H1 (cell line): ENCODE results near the gene HAVCR1. TPM values are rescaled to one million over a fixed set of nuclear protein-coding genes. Genes with fewer than 3 reads are reported as not detected.

Source experiments
- CTBP2 ChIP-seq: IDR thresholded peaks from 2 replicates; pipeline ENCODE4 v1.7.0; 2011; ENCODE audit warnings: borderline replicate concordance, mild to moderate bottlenecking, moderate library complexity, mixed read lengths, low read length; ENCODE audit not compliant: insufficient read depth, insufficient read length
- NRF1 ChIP-seq: IDR thresholded peaks from 2 replicates; pipeline ENCODE4 v1.6.1; 2011; ENCODE audit warnings: mild to moderate bottlenecking, low read depth, low read length, improper control_type of control experiment
- POLR2AphosphoS5 ChIP-seq: IDR thresholded peaks from 2 replicates; pipeline ENCODE4 v1.6.1; 2011; ENCODE audit warnings: low read depth, low read length
- polyA plus RNA-seq, 7 experiments: library from polyadenylated mRNA; depleted of rRNA in 3 of 7; stranded (reverse) in 5 of 7; unstranded in 2 of 7; fragments of >200 nt in 5 of 7; fragments of 200-250 nt in 2 of 7; gene quantifications; 1 replicate in 5 of 7; 2 replicates in 1 of 7; 4 replicates in 1 of 7; pipeline versions ENCODE4 v1.2.1 to v1.2.3, GENCODE V29; 2011 to 2013; ENCODE audit warnings: missing spikeins in 2 of 7, mixed read lengths in 2 of 7
- total RNA-seq: library from RNA; stranded (reverse); fragmentation: NEBNext Ultra II Directional; extraction: Animal tissue kit (Norgen Biotek cat#: 25700); gene quantifications from 2 replicates; pipeline ENCODE4 v1.2.1, GENCODE V29; 2021
- TF ChIP-seq, protein P1 (sequence below), 3 experiments: IDR thresholded peaks; 1 replicate in 2 of 3; 2 replicates in 1 of 3; pipeline versions ENCODE4 v1.5.1 to v1.6.1; 2011; ENCODE audit warnings: low read length in 3 of 3, mild to moderate bottlenecking in 3 of 3, inconsistent platforms in 2 of 3, low read depth in 1 of 3, moderate library complexity in 1 of 3; ENCODE audit not compliant: insufficient read depth in 1 of 3; ENCODE audit errors: control extremely low read depth in 1 of 3
- TF ChIP-seq, protein P2 (sequence below): fragments of 300-600 bp; sonication (generic); IDR thresholded peaks from 2 replicates; pipeline ENCODE4 v1.7.1; 2012; ENCODE audit warnings: low read length, moderate library complexity, mild to moderate bottlenecking, inconsistent platforms; ENCODE audit not compliant: insufficient replicate concordance

The HAVCR1 gene
- total and polyA plus RNA-seq, 2 of the 8 experiments (the other 6 are each of a cell fraction or from before 2014, with no cell fraction given): not detected

GRCh38 chr5:157006262-157006661, 52.7 kb downstream of the HAVCR1 start (continued):
- TF ChIP-seq, protein P1, sequence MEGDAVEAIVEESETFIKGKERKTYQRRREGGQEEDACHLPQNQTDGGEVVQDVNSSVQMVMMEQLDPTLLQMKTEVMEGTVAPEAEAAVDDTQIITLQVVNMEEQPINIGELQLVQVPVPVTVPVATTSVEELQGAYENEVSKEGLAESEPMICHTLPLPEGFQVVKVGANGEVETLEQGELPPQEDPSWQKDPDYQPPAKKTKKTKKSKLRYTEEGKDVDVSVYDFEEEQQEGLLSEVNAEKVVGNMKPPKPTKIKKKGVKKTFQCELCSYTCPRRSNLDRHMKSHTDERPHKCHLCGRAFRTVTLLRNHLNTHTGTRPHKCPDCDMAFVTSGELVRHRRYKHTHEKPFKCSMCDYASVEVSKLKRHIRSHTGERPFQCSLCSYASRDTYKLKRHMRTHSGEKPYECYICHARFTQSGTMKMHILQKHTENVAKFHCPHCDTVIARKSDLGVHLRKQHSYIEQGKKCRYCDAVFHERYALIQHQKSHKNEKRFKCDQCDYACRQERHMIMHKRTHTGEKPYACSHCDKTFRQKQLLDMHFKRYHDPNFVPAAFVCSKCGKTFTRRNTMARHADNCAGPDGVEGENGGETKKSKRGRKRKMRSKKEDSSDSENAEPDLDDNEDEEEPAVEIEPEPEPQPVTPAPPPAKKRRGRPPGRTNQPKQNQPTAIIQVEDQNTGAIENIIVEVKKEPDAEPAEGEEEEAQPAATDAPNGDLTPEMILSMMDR (IDR thresholded peaks at IDR 0.05; ENCODE audit: control extremely low read depth in 1 of 3, insufficient read depth in 1 of 3, low read depth in 1 of 3, low read length in 3 of 3): no peak
- TF ChIP-seq, protein P2, sequence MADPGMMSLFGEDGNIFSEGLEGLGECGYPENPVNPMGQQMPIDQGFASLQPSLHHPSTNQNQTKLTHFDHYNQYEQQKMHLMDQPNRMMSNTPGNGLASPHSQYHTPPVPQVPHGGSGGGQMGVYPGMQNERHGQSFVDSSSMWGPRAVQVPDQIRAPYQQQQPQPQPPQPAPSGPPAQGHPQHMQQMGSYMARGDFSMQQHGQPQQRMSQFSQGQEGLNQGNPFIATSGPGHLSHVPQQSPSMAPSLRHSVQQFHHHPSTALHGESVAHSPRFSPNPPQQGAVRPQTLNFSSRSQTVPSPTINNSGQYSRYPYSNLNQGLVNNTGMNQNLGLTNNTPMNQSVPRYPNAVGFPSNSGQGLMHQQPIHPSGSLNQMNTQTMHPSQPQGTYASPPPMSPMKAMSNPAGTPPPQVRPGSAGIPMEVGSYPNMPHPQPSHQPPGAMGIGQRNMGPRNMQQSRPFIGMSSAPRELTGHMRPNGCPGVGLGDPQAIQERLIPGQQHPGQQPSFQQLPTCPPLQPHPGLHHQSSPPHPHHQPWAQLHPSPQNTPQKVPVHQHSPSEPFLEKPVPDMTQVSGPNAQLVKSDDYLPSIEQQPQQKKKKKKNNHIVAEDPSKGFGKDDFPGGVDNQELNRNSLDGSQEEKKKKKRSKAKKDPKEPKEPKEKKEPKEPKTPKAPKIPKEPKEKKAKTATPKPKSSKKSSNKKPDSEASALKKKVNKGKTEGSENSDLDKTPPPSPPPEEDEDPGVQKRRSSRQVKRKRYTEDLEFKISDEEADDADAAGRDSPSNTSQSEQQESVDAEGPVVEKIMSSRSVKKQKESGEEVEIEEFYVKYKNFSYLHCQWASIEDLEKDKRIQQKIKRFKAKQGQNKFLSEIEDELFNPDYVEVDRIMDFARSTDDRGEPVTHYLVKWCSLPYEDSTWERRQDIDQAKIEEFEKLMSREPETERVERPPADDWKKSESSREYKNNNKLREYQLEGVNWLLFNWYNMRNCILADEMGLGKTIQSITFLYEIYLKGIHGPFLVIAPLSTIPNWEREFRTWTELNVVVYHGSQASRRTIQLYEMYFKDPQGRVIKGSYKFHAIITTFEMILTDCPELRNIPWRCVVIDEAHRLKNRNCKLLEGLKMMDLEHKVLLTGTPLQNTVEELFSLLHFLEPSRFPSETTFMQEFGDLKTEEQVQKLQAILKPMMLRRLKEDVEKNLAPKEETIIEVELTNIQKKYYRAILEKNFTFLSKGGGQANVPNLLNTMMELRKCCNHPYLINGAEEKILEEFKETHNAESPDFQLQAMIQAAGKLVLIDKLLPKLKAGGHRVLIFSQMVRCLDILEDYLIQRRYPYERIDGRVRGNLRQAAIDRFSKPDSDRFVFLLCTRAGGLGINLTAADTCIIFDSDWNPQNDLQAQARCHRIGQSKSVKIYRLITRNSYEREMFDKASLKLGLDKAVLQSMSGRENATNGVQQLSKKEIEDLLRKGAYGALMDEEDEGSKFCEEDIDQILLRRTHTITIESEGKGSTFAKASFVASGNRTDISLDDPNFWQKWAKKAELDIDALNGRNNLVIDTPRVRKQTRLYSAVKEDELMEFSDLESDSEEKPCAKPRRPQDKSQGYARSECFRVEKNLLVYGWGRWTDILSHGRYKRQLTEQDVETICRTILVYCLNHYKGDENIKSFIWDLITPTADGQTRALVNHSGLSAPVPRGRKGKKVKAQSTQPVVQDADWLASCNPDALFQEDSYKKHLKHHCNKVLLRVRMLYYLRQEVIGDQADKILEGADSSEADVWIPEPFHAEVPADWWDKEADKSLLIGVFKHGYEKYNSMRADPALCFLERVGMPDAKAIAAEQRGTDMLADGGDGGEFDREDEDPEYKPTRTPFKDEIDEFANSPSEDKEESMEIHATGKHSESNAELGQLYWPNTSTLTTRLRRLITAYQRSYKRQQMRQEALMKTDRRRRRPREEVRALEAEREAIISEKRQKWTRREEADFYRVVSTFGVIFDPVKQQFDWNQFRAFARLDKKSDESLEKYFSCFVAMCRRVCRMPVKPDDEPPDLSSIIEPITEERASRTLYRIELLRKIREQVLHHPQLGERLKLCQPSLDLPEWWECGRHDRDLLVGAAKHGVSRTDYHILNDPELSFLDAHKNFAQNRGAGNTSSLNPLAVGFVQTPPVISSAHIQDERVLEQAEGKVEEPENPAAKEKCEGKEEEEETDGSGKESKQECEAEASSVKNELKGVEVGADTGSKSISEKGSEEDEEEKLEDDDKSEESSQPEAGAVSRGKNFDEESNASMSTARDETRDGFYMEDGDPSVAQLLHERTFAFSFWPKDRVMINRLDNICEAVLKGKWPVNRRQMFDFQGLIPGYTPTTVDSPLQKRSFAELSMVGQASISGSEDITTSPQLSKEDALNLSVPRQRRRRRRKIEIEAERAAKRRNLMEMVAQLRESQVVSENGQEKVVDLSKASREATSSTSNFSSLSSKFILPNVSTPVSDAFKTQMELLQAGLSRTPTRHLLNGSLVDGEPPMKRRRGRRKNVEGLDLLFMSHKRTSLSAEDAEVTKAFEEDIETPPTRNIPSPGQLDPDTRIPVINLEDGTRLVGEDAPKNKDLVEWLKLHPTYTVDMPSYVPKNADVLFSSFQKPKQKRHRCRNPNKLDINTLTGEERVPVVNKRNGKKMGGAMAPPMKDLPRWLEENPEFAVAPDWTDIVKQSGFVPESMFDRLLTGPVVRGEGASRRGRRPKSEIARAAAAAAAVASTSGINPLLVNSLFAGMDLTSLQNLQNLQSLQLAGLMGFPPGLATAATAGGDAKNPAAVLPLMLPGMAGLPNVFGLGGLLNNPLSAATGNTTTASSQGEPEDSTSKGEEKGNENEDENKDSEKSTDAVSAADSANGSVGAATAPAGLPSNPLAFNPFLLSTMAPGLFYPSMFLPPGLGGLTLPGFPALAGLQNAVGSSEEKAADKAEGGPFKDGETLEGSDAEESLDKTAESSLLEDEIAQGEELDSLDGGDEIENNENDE: no peak
- TF ChIP-seq NRF1 (no peak), POLR2AphosphoS5 (no peak), CTBP2 (no peak)
